Activated naive CD4-positive, alpha-beta T cell treated with Interleukin-2 at 50 U/mL for 16 hours (primary cell): Measurements from ENCODE around the gene PAH.

Experiments
- DNase-seq: peaks from one replicate; pipeline ENCODE4 v3.0.0-alpha.2; 2020

Gene PAH

DNA sequence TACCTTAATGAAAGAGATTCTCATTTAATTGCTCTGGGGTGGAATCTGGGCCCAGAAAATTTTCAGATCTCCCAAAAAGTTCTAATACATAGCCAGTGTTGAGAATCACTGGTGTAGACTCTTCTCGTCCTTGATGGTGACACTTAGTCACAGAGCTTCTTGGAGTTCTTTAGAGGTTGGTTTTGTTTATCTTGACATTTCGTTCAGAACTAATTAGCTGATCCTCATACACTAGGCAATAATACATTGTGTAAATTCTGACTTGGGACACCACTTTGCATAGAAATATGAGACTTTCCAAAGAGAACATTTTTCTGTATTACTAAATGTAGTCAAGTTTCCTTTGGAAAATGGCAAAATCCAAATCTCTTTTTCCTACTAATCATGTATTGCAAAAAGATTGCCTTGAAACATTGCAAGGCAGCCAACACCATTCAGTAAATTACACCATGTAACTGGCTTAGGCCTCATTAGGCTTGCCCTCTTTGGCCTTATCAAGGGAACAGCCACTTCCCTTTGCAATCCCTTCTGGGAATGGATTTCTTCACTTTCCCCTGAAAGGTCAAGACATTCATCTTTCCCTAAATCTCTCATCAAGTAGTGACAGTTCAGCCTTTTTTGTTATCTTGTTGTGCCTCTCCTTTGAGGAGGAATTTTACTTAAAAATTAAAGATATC, 102.2 kb downstream of the PAH start:
- no peak for DNase-seq

DNA sequence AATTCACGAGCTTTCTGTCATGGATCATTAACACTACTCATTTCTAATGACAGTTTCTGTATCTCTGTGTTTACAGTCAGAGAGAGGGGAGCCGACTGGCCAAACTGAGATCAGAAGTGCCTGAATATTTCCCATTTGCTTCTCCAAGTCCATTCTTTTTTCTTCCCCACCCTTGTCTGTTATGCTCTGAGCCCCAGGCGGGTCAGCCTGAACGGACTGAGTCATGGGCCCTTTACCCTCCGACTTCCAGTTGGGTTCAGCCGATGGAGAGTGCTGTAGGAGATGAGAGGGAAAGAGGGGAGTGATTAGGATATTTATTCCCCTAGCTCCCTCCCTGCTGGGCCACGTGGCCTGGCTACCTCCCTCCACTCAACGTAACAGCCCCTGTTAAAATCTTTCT, 104.7 kb downstream of the PAH start:
- no peak for DNase-seq

DNA sequence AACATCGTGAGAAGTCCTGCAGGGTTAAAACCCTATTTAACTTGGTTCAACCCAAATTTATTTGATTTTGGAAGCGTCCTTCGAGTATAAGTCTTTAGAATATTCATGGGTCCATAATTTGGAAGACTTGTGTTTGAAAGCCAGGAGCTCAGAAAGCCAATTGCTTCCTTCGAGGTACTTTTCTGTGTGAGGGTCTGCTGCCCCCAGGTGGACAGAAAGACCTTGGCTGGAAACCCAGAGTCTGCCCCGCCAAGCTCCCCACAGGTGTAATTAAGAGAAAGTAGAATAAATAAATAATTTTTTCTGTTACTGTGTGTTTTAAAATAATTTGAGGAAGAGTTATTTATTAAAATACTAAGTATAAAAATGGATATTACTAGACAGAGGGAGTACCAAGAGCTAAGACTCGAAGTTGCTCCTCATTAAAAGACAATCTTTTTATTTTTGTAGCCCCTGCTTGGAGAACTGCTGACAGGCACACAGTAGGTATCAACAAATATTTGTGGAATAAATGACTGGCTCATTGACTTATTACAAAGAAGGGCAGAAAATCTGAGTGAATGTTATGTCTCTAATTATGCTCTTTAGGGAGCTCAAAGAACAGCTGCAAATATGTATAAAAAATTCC, 105.8 kb downstream of the PAH start:
- DNase-seq: no peak

DNA sequence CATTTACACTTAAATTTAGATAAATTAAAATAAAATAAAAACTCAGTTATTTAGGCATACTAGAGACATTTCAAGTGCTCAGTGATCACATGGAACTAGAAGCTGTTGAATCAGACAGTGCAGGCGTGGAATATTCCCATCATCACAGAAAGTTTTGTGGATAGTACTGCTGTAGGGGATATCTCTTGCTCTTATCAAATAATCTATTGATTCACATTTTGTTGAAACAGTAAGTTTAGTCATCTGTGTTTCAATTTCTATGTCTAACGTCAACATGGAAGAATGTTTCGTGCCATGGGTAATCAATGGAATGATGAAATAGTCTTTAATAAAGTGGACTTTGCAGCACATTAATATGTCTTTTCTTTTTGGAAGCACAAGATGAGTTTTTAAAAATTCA, 108.6 kb downstream of the PAH start:
- no peak for DNase-seq

DNA sequence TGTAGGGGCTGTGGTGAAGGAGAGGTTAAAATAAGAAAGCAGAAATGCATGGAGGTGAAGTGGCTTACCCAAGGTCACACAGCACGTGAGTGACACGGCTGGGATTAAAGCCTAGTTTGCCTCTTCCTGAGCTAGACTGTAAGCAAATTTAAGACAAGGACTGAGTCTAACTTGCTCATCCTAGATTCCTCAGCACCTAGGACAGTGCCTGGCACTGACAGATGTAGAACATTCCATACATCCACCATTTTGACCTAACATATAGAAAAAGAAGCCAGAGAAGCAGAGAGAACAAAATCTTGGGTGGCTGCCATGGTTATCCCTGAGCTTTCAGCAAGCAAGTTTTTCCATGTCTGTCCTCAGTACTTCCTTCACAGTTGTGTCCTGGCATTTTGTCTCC, 110.5 kb downstream of the PAH start:
- no peak for DNase-seq

DNA sequence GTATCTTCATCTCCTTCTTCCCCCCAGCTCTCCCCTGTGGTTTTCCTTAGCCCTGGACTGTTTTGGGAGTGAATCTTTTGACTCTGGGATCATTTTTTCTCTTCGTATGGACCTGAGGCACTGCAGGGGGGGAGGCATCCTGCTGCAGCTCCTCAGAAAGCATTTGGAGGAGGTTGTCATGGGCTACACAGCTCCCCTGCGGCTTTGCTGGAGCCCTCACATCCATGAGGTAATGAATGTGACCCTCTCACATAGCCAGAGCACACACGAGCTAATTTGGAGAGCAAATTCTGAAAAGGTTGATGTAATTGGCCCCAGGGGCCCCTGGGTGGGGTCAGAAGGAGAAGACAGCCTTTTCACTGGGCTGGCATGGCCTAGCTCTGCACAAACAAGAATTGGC, 110.9 kb downstream of the PAH start:
- DNase-seq: no peak

DNA sequence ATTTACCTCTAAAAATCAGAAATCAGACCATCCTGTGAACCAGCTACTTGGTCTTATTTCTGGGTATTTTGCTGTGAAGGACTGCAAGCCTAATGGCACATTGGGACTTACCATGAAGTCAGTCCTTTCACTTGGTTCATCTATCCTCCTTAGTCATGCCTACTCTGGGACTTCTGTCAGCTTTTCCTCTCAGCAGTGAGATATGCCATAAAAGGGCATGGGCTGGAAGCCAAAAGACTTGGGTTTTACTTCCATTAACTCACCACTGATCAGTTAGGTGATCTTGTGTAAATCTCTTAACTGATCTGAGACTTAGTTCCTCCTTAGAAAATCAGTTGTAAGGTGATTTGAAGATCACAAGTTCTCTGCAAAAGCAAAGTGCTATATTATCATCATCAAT, 116.5 kb downstream of the PAH start:
- DNase-seq: no peak

DNA sequence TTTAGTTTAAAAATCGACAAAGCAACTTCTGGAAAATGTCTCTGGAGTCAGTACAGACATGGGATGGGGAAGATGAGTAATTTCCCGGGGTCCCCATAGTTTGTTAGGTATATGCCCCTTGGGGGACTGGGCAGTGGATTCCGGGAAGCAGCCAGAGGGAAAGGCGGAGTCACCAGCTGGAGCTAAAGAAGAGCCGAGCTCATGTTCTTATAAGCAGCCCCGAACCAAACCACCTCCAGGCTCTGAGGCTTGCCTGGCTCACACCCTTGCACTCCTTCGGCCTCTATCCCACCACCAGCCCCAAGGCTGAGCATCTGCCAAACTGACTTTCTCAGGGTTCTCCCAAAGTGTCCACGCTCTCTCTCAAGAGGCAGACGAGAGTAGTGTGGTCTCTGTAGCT, 117.8 kb downstream of the PAH start:
- no peak for DNase-seq

DNA sequence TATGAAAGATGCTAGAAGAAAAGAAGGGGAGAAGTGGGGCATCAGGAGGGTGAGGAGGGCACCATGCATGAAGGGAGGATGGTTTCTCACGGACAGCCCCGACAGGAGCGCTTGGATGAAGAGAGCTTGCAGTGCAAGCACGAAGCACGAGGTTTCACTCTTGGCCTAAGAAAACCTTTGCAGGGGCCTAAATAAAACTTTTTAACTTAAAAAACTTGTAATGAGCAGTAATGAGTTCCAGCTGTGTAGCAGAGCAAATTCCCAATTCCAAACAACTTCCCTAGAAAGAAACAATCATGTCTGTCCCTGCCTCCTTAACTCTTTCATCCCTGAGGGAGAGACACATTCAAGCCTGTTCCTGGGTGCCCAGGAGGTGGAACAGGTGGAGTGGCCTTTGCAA, 119.5 kb downstream of the PAH start:
- no peak for DNase-seq

DNA sequence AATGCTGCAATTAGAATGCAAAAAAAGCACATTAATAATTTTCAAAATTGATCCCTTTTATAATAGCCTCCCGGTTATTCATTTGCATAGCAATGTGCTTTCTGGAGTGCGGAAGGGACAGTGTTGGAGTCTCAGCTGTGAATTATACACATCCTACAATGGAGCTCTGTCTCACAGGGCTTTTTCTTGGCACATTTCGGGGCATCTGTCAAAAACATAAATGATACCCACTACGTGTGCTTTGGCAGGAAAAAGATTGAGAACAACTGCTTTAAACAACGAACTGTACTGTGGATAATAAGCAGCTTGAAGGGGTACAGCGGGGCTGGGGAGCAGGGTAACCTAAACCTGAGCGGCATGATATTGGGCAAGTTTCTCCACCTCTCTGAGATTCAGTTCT, 123.1 kb downstream of the PAH start:
- DNase-seq: no peak
